ENCODE measurements around the gene EDAR.

Gene EDAR

GRCh38 chr2:108958632-108959341, 30.2 kb downstream of the EDAR start:
- H3K4me3 ChIP-seq (ENCODE audit: low read depth, low read length) = no peak overlapping the region
- TF ChIP-seq CTCF (IDR thresholded peaks at IDR 0.05; ENCODE audit: low read depth, low read length, missing control alignments) = no peak
- DNase-seq (ENCODE audit: low read depth) = no peak
- in situ Hi-C loops (cut with HindIII; ENCODE audit: low sequenced_read_pairs) = no loop called here

- DNase-seq (ENCODE audit: low read depth) = no peak
- H3K4me3 ChIP-seq (ENCODE audit: low read depth, low read length) = no peak overlapping the region
These were observed 31.0 kb downstream of the EDAR start for GRCh38 chr2:108958002-108958401.

DNA sequence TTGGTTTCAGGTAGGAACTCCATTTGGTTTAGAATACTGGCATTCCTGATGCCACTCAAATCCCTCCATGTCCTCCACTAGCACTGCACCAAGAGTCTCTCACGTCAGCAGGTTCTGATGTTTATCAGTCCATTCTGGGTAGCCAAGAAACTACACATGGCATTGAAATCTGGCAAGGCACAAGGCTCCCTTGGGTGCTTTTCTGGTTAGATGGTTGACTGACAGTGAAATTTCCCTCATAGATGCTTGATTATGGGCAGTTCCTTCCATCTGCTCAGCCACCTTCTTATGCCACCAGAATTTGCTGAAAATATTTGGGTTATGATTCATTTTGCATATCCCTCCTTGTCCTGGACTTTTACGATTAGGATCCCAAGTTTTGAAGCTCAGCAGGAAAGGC, 32.6 kb downstream of the EDAR start:
- TF ChIP-seq CTCF (IDR thresholded peaks at IDR 0.05; ENCODE audit: low read depth, low read length, missing control alignments) = no peak
- DNase-seq (ENCODE audit: low read depth) = no peak
- in situ Hi-C loops (cut with HindIII; ENCODE audit: low sequenced_read_pairs) = no loop called here
- H3K4me3 ChIP-seq (ENCODE audit: low read depth, low read length) = no peak overlapping the region

More at GRCh38 chr2:108958002-108958401, 31.0 kb downstream of the EDAR start:
- in situ Hi-C loops (cut with HindIII; ENCODE audit: low sequenced_read_pairs) = no loop called here
- no peak for TF ChIP-seq CTCF (IDR thresholded peaks at IDR 0.05; ENCODE audit: low read depth, low read length, missing control alignments)

GRCh38 chr2:108950369-108951135, 38.5 kb downstream of the EDAR start:
- no peak overlapping the region for H3K4me3 ChIP-seq (ENCODE audit: low read depth, low read length)
- in situ Hi-C loops (cut with HindIII; ENCODE audit: low sequenced_read_pairs) = no loop called here
- no peak for TF ChIP-seq CTCF (IDR thresholded peaks at IDR 0.05; ENCODE audit: low read depth, low read length, missing control alignments)
- no peak for DNase-seq (ENCODE audit: low read depth)

GRCh38 chr2:108949316-108950239, 39.4 kb downstream of the EDAR start:
- H3K4me3 ChIP-seq (ENCODE audit: low read depth, low read length) = no peak overlapping the region
- no peak for DNase-seq (ENCODE audit: low read depth)
- TF ChIP-seq CTCF (IDR thresholded peaks at IDR 0.05; ENCODE audit: low read depth, low read length, missing control alignments) = no peak
- in situ Hi-C loops (cut with HindIII; ENCODE audit: low sequenced_read_pairs) = no loop called here

DNA sequence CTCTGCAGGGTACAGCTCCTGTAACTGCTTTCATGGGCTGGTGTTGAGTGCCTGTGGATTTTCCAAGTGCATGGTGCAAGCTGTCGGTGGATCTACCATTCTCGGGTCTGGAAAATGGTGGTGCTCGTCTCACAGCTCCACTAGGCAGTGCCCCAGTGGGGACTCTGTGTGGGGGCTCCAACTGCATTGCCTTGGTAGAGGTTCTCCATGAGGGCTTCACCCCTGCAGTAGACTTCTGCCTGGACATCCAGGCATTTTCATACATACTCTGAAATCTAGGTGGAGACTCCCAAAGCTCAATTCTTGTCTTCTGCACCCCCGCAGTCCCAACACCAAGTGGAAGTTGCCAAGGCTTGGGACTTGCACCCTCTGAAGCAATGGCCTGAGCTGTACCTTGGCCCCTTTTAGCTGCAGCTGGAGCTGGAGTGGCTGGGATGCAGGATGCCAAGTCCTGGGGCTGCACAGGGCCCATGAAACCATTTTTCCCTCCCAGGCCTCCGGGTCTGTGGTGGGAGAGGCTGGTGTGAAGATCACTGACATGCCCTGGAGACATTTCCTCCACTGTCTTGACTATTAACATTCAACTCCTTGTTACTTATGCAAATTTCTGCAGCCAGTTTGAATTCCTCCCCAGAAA, 41.6 kb downstream of the EDAR start:
- in situ Hi-C loops (cut with HindIII; ENCODE audit: low sequenced_read_pairs) = no loop called here
- H3K4me3 ChIP-seq (ENCODE audit: low read depth, low read length) = no peak overlapping the region
- DNase-seq (ENCODE audit: low read depth) = no peak
- no peak for TF ChIP-seq CTCF (IDR thresholded peaks at IDR 0.05; ENCODE audit: low read depth, low read length, missing control alignments)
